Measurements from ENCODE around the gene ATP6V1A. TPM values are rescaled to one million over a fixed set of nuclear protein-coding genes. Genes with fewer than 3 reads are reported as not detected.
"Not testable (repeated sequence)": the region's sequence is repeated elsewhere in the genome, so short reads cannot be mapped to it uniquely, and the experiment has no call there.

The ATP6V1A gene
- total RNA-seq, 4 donors from 2014 or later = 41.7 to 77.0 (median 62.7) TPM

DNA sequence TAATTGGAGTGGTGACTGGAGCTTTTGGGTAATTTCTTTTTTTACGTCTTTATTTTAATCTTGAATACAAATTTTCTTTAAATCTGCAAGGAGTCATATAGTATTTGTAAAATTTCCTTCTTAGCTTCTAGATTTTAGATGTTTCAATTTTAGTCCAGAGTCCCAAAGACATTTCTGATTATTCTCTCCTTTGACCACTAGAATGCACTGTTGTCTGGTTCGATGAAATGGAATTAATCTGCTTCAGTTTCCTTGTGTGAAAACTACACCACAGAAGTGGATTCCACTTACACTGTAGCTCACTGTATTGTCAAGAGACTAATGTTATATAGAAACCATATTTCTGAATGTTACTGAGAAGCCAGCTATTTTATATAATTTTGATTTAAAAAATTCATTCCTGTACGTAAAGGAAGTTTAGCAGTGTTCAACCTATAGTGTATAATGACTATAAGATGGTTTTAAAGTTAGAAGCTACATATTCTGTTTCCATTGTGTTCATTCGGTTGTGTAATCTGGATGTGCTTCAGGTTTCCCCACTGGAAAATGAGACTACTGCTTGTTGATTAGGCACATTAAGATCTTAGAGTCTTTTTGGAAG is 97.9 kb downstream of the ATP6V1A start:
- DNase-seq (ENCODE audit: low spot score in 2 of 2) = no peak

DNA sequence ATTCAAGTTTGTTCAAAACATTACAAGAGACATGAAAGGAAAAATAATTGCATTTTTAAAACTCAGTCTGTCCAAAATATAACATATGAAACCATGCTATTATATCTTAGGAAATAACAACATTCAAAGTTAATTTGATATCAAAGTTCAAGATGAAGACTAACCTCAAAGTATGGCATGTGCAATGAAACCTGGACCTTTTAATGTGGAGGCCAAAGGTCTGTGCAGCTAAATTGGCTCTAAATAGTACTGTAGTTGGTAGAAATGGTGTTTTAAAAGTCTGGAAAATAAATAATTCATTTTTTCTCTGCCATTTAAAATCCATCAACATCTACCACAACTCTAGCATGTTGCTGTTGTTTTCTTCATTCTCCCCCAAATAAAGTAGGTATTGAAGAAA is 100.4 kb downstream of the ATP6V1A start:
- no peak for DNase-seq (ENCODE audit: low spot score in 2 of 2)
- intact Hi-C loops (cut with DNase I; ENCODE audit: low total_unique reads) = no loop called here
- no peak for TF ChIP-seq POLR2A (IDR thresholded peaks at IDR 0.05)
- TF ChIP-seq, protein P1, sequence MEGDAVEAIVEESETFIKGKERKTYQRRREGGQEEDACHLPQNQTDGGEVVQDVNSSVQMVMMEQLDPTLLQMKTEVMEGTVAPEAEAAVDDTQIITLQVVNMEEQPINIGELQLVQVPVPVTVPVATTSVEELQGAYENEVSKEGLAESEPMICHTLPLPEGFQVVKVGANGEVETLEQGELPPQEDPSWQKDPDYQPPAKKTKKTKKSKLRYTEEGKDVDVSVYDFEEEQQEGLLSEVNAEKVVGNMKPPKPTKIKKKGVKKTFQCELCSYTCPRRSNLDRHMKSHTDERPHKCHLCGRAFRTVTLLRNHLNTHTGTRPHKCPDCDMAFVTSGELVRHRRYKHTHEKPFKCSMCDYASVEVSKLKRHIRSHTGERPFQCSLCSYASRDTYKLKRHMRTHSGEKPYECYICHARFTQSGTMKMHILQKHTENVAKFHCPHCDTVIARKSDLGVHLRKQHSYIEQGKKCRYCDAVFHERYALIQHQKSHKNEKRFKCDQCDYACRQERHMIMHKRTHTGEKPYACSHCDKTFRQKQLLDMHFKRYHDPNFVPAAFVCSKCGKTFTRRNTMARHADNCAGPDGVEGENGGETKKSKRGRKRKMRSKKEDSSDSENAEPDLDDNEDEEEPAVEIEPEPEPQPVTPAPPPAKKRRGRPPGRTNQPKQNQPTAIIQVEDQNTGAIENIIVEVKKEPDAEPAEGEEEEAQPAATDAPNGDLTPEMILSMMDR (IDR thresholded peaks at IDR 0.05) = no peak
- H3K4me3 ChIP-seq (ENCODE audit: low read depth, poor library complexity, severe bottlenecking) = no peak overlapping the region

More for the DNA sequence above, 97.9 kb downstream of the ATP6V1A start:
- intact Hi-C loops (cut with DNase I; ENCODE audit: low total_unique reads) = no loop called here
- 44 to 54% methylated on average over 4 of the region's 4 CpGs for WGBS, 2 donors
- no peak overlapping the region for H3K4me3 ChIP-seq (ENCODE audit: low read depth, poor library complexity, severe bottlenecking)
- TF ChIP-seq POLR2A (IDR thresholded peaks at IDR 0.05) = no peak
- TF ChIP-seq, protein P1 (IDR thresholded peaks at IDR 0.05) = no peak

DNA sequence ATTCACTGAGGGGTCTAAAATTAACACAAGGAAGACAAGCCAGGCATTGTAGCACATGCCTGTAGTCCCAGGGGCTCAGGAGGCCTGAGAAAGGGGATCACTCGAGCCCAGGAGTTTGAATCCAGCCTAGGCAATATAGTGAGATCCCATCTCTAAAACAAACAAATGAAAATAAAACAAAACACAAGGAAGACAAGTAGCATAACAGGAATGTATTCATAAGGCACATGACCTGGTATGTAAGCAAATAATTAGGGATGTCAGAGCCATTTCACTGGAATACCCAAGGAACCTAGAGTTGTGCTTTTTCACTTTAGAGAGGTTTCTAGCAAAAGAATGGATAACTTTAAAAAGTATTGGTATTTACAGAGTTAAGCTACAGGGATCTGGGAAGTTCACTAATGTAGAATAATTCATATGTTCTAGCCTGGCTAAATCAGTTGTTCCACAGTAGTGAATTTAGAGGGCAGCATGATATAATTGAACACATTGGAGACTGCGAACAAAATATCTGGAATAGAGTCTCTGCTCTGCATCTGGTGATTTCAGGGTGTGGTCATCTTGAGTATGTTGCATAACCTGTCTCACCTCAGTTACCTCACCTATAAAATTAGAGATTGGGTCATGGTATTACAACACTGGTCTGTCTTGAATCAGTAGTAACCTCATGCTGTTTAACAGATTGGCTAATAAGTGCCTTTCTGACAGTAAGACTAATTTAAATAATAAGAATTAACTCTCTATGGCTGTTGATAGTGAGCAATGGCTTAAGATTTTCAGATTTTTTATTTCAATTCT is 101.0 kb downstream of the ATP6V1A start:
- intact Hi-C loops (cut with DNase I; ENCODE audit: low total_unique reads) = no loop called here
- DNase-seq (ENCODE audit: low spot score in 2 of 2) = no peak
- no peak for TF ChIP-seq POLR2A (IDR thresholded peaks at IDR 0.05)
- TF ChIP-seq, protein P1 (IDR thresholded peaks at IDR 0.05) = no peak
- WGBS, 2 donors = 58 to 60% methylated on average over 2 of the region's 2 CpGs
- H3K4me3 ChIP-seq (ENCODE audit: low read depth, poor library complexity, severe bottlenecking) = no peak overlapping the region

DNA sequence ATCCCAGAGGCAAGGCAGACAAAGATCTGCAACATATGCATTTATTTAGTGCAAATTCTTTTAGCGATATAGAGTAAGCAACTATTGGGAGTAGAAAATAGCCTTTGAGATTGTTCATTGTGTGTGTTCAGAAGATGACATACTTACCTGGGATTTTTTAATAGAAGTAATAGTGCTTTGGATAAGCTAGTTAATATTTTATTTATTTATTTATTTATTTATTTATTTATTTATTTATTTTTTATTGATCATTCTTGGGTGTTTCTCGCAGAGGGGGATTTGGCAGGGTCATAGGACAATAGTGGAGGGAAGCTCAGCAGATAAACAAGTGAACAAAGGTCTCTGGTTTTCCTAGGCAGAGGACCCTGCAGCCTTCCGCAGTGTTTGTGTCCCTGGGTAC is 102.2 kb downstream of the ATP6V1A start:
- intact Hi-C loops (cut with DNase I; ENCODE audit: low total_unique reads); H3K4me3 ChIP-seq (ENCODE audit: low read depth, poor library complexity, severe bottlenecking); DNase-seq (ENCODE audit: low spot score in 2 of 2): not testable (repeated sequence)
- WGBS, 2 donors = 85 to 90% methylated on average over 3 of the region's 3 CpGs

DNA sequence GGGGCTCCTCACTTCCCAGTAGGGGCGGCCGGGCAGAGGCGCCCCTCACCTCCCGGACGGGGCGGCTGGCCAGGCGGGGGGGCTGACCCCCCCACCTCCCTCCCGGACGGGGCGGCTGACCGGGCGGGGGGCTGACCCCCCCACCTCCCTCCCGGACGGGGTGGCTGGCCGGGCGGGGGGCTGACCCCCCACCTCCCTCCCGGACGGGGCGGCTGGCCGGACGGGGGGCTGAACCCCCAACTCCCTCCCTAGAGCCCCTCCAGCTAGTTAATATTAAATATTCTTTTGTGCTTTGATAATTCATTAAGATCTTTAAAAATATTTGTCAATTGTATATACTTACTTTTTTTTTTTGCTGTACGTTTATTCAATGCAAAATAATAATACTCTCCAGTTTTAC is 103.0 kb downstream of the ATP6V1A start:
- H3K4me3 ChIP-seq (ENCODE audit: low read depth, poor library complexity, severe bottlenecking); intact Hi-C loops (cut with DNase I; ENCODE audit: low total_unique reads); DNase-seq (ENCODE audit: low spot score in 2 of 2): not testable (repeated sequence)
- 86 to 96% methylated on average over 8 to 17 of the region's 22 CpGs for WGBS, 2 donors

DNA sequence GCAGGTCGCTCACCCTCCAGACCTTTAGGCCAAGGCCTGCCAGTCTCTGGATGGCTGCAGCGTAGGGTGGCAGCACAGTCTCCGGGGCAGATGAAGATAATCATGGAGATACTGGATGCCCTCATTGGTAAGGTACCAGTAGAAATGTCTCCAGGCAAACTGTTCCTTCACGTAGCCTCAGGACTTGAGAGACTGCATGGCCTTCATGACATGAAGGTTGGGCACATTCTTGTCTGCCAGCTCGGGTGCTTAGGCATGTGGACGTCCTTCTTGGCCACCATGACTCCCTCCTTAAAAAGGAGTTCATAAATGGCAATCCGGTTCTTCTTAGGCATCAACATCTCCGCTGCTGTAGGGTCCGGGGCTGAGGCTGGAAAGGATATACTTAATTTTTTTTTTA is 103.6 kb downstream of the ATP6V1A start:
- intact Hi-C loops (cut with DNase I; ENCODE audit: low total_unique reads); DNase-seq (ENCODE audit: low spot score in 2 of 2): not testable (repeated sequence)
- 88 to 89% methylated on average over 9 of the region's 9 CpGs for WGBS, 2 donors

DNA sequence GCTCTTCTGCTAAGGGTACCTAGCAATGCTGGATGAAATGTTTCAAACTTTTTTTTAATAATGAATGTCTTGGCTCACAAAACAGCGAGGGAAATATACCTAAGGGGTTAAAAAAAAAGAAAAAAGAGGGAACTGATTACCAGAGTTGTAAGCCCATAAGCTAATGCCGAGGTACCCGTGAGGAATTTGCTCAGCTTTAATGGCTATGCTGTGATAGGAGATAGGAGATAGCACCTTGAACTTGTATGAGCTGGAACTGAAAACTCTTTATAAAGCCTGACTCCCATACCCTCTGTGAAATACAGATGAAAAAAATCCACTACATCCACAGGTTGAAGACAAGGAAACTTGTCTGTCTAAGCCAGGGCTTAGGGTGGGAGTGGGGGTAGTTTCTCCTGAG is 105.7 kb downstream of the ATP6V1A start:
- intact Hi-C loops (cut with DNase I; ENCODE audit: low total_unique reads) = no loop called here
- H3K4me3 ChIP-seq (ENCODE audit: low read depth, poor library complexity, severe bottlenecking) = no peak overlapping the region
- TF ChIP-seq, protein P1 (IDR thresholded peaks at IDR 0.05) = no peak
- TF ChIP-seq POLR2A (IDR thresholded peaks at IDR 0.05) = no peak
- DNase-seq (ENCODE audit: low spot score in 2 of 2) = no peak
- 64 to 65% methylated on average over 3 of the region's 3 CpGs for WGBS, 2 donors

More for the DNA sequence above, 103.6 kb downstream of the ATP6V1A start:
- H3K4me3 ChIP-seq (ENCODE audit: low read depth, poor library complexity, severe bottlenecking) = not testable (repeated sequence)

Other genes starting within 250 kb of the ATP6V1A start
- gene SPICE1, start 231.9 kb upstream of the ATP6V1A start, total RNA-seq = 10 to 100 TPM in 3 of 4 donors, 1 to 10 TPM in 1; 8.7 to 36.3 (median 16.7) TPM
- gene SIDT1, start 214.5 kb upstream of the ATP6V1A start, total RNA-seq = 1 to 10 TPM in 2 of 4 donors, under 1 TPM in 2; 0.13 to 2.7 (median 0.99) TPM
- 10 to 100 TPM; 21.8 to 26.6 (median 24.1) TPM for gene USF3, start 50.4 kb upstream of the ATP6V1A start, total RNA-seq
- 100 to 1,000 TPM; 125 to 181 (median 138) TPM for gene NAA50, start 786 bp upstream of the ATP6V1A start, total RNA-seq
- gene GRAMD1C, start 91.8 kb downstream of the ATP6V1A start, total RNA-seq = 10 to 100 TPM; 23.0 to 38.2 (median 33.2) TPM
- gene ZDHHC23, start 201.0 kb downstream of the ATP6V1A start, total RNA-seq = 10 to 100 TPM in 3 of 4 donors, 1 to 10 TPM in 1; 5.8 to 16.5 (median 13.7) TPM